Naive thymus-derived CD4-positive, alpha-beta T cell (primary cell): ENCODE data around the gene PCSK2. TPM values are rescaled to one million over a fixed set of nuclear protein-coding genes. Genes with fewer than 3 reads are reported as not detected.
A peak's percentile ranks its signal among the peaks of the same experiment; 100 is the strongest.

ENCODE experiments used
- ATAC-seq: fragments of 150-1000 bp; cut with Tn5 transposase; 2 replicates; pipeline ENCODE4 v1.10.0; 2021; ENCODE audit warnings: mild to moderate bottlenecking, moderate library complexity
- CTCF ChIA-PET: fragments of 350-600 bp; sonication (Branson Sonifier 250); formaldehyde crosslinking; loops from one replicate; lab custom pipeline; 2021; ENCODE audit warnings: antibody characterized with exemption; lab: Charles Lee
- POLR2A ChIA-PET: fragments of 350-600 bp; sonication (Branson Sonifier 250); formaldehyde crosslinking; loops from one replicate; lab custom pipeline; 2021; ENCODE audit warnings: antibody characterized with exemption, inconsistent platforms; lab: Charles Lee
- DNase-seq, 9 donors: peaks; one replicate each; pipeline versions ENCODE4 v3.0.0 to v3.0.0-alpha.2; 2020 to 2022; ENCODE audit warnings: mixed read lengths in 1 of 9
- H3K27ac ChIP-seq: one replicate; pipeline ENCODE4 v1.7.0; 2013; ENCODE audit warnings: mild to moderate bottlenecking, low read depth, low read length, moderate library complexity
- H3K27me3 ChIP-seq, 2 donors: one replicate each; pipeline ENCODE4 v1.7.0; 2013; ENCODE audit warnings: low read length in 2 of 2, mild to moderate bottlenecking in 2 of 2, moderate library complexity in 2 of 2; ENCODE audit not compliant: control insufficient read depth in 2 of 2, insufficient read depth in 2 of 2
- H3K36me3 ChIP-seq, 3 experiments: 1 replicate in 2 of 3; 2 replicates in 1 of 3; pipeline ENCODE4 v1.7.0; 2013; ENCODE audit warnings: low read length in 3 of 3, mild to moderate bottlenecking in 3 of 3, moderate library complexity in 1 of 3; ENCODE audit not compliant: insufficient read depth in 3 of 3, control insufficient read depth in 2 of 3
- H3K4me1 ChIP-seq, 2 donors: one replicate each; pipeline ENCODE4 v1.7.0; 2013; ENCODE audit warnings: low read length in 2 of 2, mild to moderate bottlenecking in 2 of 2, moderate library complexity in 1 of 2; ENCODE audit not compliant: control insufficient read depth in 2 of 2, insufficient read depth in 2 of 2
- H3K4me3 ChIP-seq: 2 replicates; pipeline ENCODE4 v1.7.0; 2013; ENCODE audit warnings: mild to moderate bottlenecking, low read length
- H3K9me3 ChIP-seq, 3 experiments: 1 replicate in 2 of 3; 2 replicates in 1 of 3; pipeline ENCODE4 v1.7.0; 2013; ENCODE audit warnings: low read length in 3 of 3; ENCODE audit not compliant: control insufficient read depth in 2 of 3
- H3K27ac Mint-ChIP-seq, 9 donors: one replicate each; pipeline ENCODE4 v1.8.0; 2020 to 2022; ENCODE audit warnings: mixed read lengths in 9 of 9, mild to moderate bottlenecking in 8 of 9, moderate library complexity in 5 of 9, inconsistent platforms in 2 of 9
- H3K27me3 Mint-ChIP-seq, 5 donors: one replicate each; pipeline ENCODE4 v1.8.0; 2021 to 2022; ENCODE audit warnings: mixed read lengths in 5 of 5, mild to moderate bottlenecking in 1 of 5
- H3K36me3 Mint-ChIP-seq, 5 donors: one replicate each; pipeline ENCODE4 v1.8.0; 2020 to 2022; ENCODE audit warnings: mixed read lengths in 5 of 5, mild to moderate bottlenecking in 3 of 5, inconsistent platforms in 1 of 5
- H3K4me1 Mint-ChIP-seq, 7 donors: one replicate each; pipeline ENCODE4 v1.8.0; 2020 to 2022; ENCODE audit warnings: mixed read lengths in 7 of 7, mild to moderate bottlenecking in 3 of 7, inconsistent platforms in 1 of 7
- H3K4me3 Mint-ChIP-seq, 10 donors: one replicate each; pipeline ENCODE4 v1.8.0; 2020 to 2022; ENCODE audit warnings: mild to moderate bottlenecking in 10 of 10, mixed read lengths in 10 of 10, moderate library complexity in 6 of 10, inconsistent platforms in 2 of 10
- H3K9me3 Mint-ChIP-seq, 11 donors: one replicate each; pipeline ENCODE4 v1.8.0; 2020 to 2022; ENCODE audit warnings: mixed read lengths in 11 of 11, mild to moderate bottlenecking in 4 of 11, inconsistent platforms in 1 of 11, moderate library complexity in 1 of 11
- intact Hi-C, 2 donors: fragments of 100-400 bp; cut with micrococcal nuclease; formaldehyde crosslinking; loops; one replicate each; pipeline ENCODE4 v1.15.1; 2023
- polyA plus RNA-seq, 2 donors: library from polyadenylated mRNA; unstranded; fragments of 300-500 nt; fragmentation: Illumina TruSeq; gene quantifications; one replicate each; pipeline ENCODE4 v1.2.3, GENCODE V29; 2021
- total RNA-seq, 6 experiments: library from RNA in 5 of 6; stranded (reverse) in 5 of 6; gene quantifications; 1 replicate in 5 of 6; 2 replicates in 1 of 6; pipeline ENCODE4 v1.2.3 and lab custom pipeline; 2021 to 2026

The PCSK2 gene
- total and polyA plus RNA-seq, 7 experiments from 2014 or later, result not detected

GRCh38 chr20:17500271-17500670 is 273.4 kb downstream of the PCSK2 start:
- Mint-ChIP-seq H3K9me3 (peaks cover 0 to 6% (median 0%) of the 10 kb centered on the region in 11 donors), H3K4me3 (no peak overlapping the region), H3K36me3 (peaks cover 0 to 4% (median 0%) of the 10 kb centered on the region in 5 donors), H3K4me1 (peaks cover 7 to 30% (median 21%) of the 10 kb centered on the region in 7 donors), H3K27me3 (peaks cover 0 to 17% (median 2%) of the 10 kb centered on the region in 5 donors), H3K27ac (no peak overlapping the region)
- Histone ChIP-seq H3K27ac (no peak overlapping the region), H3K36me3 (no peaks in the 10 kb centered on the region), H3K4me3 (no peak overlapping the region), H3K4me1 (peaks cover 6 to 10% of the 10 kb centered on the region in 2 donors), H3K27me3 (no peaks in the 10 kb centered on the region), H3K9me3 (no peaks in the 10 kb centered on the region)
- no peak for DNase-seq
- ATAC-seq, result no peak
- ChIA-PET POLR2A (no interaction called here), CTCF (no interaction called here)
- intact Hi-C loops, result loop anchor here in 1 of 2 donors (10.0 kb wide), 1 partner anchor 635 kb away; the partner anchor contains the start of genes KAT14 and PET117

GRCh38 chr20:17500826-17501225 is 274.0 kb downstream of the PCSK2 start:
- Mint-ChIP-seq H3K27me3 (peaks cover 0 to 17% (median 2%) of the 10 kb centered on the region in 5 donors), H3K27ac (no peak overlapping the region), H3K36me3 (peaks cover 0 to 4% (median 0%) of the 10 kb centered on the region in 5 donors), H3K4me3 (no peak overlapping the region), H3K9me3 (peaks cover 0 to 6% (median 0%) of the 10 kb centered on the region in 11 donors), H3K4me1 (peaks cover 10 to 35% (median 26%) of the 10 kb centered on the region in 7 donors)
- ATAC-seq (no peak), DNase-seq (no peak)
- Histone ChIP-seq H3K27ac (no peak overlapping the region), H3K4me3 (no peak overlapping the region), H3K4me1 (peaks cover 6 to 15% of the 10 kb centered on the region in 2 donors), H3K9me3 (no peaks in the 10 kb centered on the region), H3K27me3 (no peaks in the 10 kb centered on the region), H3K36me3 (no peaks in the 10 kb centered on the region)
- intact Hi-C loops, result loop anchor here in 1 of 2 donors (10.0 kb wide), 1 partner anchor 634 kb away; the partner anchor contains the start of genes KAT14 and PET117
- POLR2A ChIA-PET, result no interaction called here
- CTCF ChIA-PET, result no interaction called here

DNA sequence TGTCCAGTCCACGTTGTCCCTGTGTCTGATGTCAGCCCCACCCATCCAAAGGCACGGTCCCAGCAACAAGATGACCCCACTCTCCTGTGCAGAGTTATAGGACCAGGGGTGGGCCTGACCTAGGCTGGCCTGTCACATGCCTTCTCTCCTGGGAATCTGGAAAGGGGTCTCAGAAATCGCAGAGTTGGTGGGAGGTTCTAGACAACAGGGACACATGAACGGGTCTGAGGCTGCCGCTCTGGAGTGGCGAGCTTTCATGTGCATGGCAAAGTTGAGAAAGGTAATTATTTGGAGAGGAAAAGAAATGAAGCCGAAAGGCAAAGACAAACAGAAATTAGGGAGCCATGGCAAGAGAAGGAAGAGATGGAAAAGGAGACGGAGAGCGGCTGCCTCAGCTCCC is 274.9 kb downstream of the PCSK2 start:
- no peaks in the 10 kb centered on the region for H3K27me3 ChIP-seq
- peak overlapping the region in 1 of 10 donors; percentile 0 for H3K4me3 Mint-ChIP-seq
- H3K4me1 Mint-ChIP-seq, result peaks cover 10 to 40% (median 31%) of the 10 kb centered on the region in 7 donors
- peaks cover 0 to 16% (median 0%) of the 10 kb centered on the region in 5 donors for H3K27me3 Mint-ChIP-seq
- peaks cover 0 to 6% (median 0%) of the 10 kb centered on the region in 11 donors for H3K9me3 Mint-ChIP-seq
- H3K36me3 ChIP-seq, result no peaks in the 10 kb centered on the region
- H3K9me3 ChIP-seq, result no peaks in the 10 kb centered on the region
- intact Hi-C loops, result loop anchor here in 1 of 2 donors (10.0 kb wide), 1 partner anchor 633 kb away; the partner anchor contains the start of genes KAT14 and PET117
- H3K36me3 Mint-ChIP-seq, result peaks cover 0 to 4% (median 0%) of the 10 kb centered on the region in 5 donors
- H3K4me1 ChIP-seq, result peaks cover 6 to 21% of the 10 kb centered on the region in 2 donors
- H3K4me3 ChIP-seq, result no peak overlapping the region
- POLR2A ChIA-PET, result no interaction called here
- CTCF ChIA-PET, result no interaction called here
- no peak overlapping the region for H3K27ac ChIP-seq
- H3K27ac Mint-ChIP-seq, result peak overlapping the region in 4 of 9 donors; percentile 12 to 77 (median 43)
- DNase-seq (no peak), ATAC-seq (no peak)

GRCh38 chr20:17502105-17502504 is 275.3 kb downstream of the PCSK2 start:
- H3K27me3 ChIP-seq, result no peaks in the 10 kb centered on the region
- no peak overlapping the region for H3K27ac ChIP-seq
- Mint-ChIP-seq H3K27me3 (peaks cover 0 to 13% (median 0%) of the 10 kb centered on the region in 5 donors), H3K27ac (peak overlapping the region in 2 of 9 donors; percentile 47 to 77), H3K4me1 (peaks cover 10 to 43% (median 31%) of the 10 kb centered on the region in 7 donors), H3K9me3 (peaks cover 0 to 6% (median 0%) of the 10 kb centered on the region in 11 donors), H3K4me3 (no peak overlapping the region), H3K36me3 (peaks cover 0 to 4% (median 0%) of the 10 kb centered on the region in 5 donors)
- H3K4me1 ChIP-seq, result peaks cover 6 to 25% of the 10 kb centered on the region in 2 donors
- CTCF ChIA-PET, result no interaction called here
- no peak for ATAC-seq
- H3K36me3 ChIP-seq, result no peaks in the 10 kb centered on the region
- intact Hi-C loops, result loop anchor here in 1 of 2 donors (10.0 kb wide), 1 partner anchor 633 kb away; the partner anchor contains the start of genes KAT14 and PET117
- no peak for DNase-seq
- H3K4me3 ChIP-seq, result no peak overlapping the region
- no peaks in the 10 kb centered on the region for H3K9me3 ChIP-seq
- POLR2A ChIA-PET, result no interaction called here

- no peaks in the 10 kb centered on the region for H3K36me3 ChIP-seq
- H3K4me3 ChIP-seq, result no peak overlapping the region
- no peak overlapping the region for H3K27ac ChIP-seq
- H3K4me1 ChIP-seq, result peaks cover 6 to 27% of the 10 kb centered on the region in 2 donors
- intact Hi-C loops, result loop anchor here (1.0 to 10.0 kb wide), 10 partner anchors 34 to 964 kb away; partner anchors contain the start of genes DSTN (in 2 of the 2), KAT14 (in 2 of the 2), PET117 (in 2 of the 2) and DZANK1 (in 1 of the 2)
- Mint-ChIP-seq H3K27ac (peak overlapping the region in 6 of 9 donors; percentile 32 to 92 (median 83)), H3K4me3 (peak overlapping the region in 6 of 10 donors; percentile 16 to 95 (median 91)), H3K27me3 (peaks cover 0 to 19% (median 0%) of the 10 kb centered on the region in 5 donors), H3K9me3 (peaks cover 0 to 6% (median 0%) of the 10 kb centered on the region in 11 donors), H3K4me1 (peaks cover 10 to 56% (median 36%) of the 10 kb centered on the region in 7 donors), H3K36me3 (peaks cover 0 to 4% (median 0%) of the 10 kb centered on the region in 5 donors)
- POLR2A ChIA-PET, result no interaction called here
- DNase-seq (peak in 4 of 9 donors; percentile 5 to 67 (median 52)), ATAC-seq (no peak)
- CTCF ChIA-PET, result interaction anchor here (0.6 to 3.5 kb wide), 5 partner anchors 15 to 493 kb away, joined by 3 to 39 read pairs (median 4); no protein-coding TSS in a partner anchor
- no peaks in the 10 kb centered on the region for H3K9me3 ChIP-seq
- H3K27me3 ChIP-seq, result no peaks in the 10 kb centered on the region
Measured at GRCh38 chr20:17503301-17504065, 276.6 kb downstream of the PCSK2 start.
